Muscle layer of duodenum (tissue), 2 donors: ENCODE data around the gene PPP6R3.

Experiments used
- H3K27ac ChIP-seq: one replicate; pipeline ENCODE4 v1.7.0; 2013; ENCODE audit warnings: mild to moderate bottlenecking, low read length
- H3K27me3 ChIP-seq: one replicate; pipeline ENCODE4 v1.7.0; 2013; ENCODE audit warnings: low read depth, mild to moderate bottlenecking, control low read depth, low read length
- H3K36me3 ChIP-seq, 2 donors: one replicate each; pipeline ENCODE4 v1.7.0; 2013; ENCODE audit warnings: low read length in 2 of 2, control low read depth in 1 of 2, mild to moderate bottlenecking in 1 of 2; ENCODE audit not compliant: insufficient read depth in 2 of 2, control insufficient read depth in 1 of 2
- H3K4me1 ChIP-seq, 2 donors: one replicate each; pipeline ENCODE4 v1.7.0; 2013; ENCODE audit warnings: low read length in 2 of 2, mild to moderate bottlenecking in 2 of 2, control low read depth in 1 of 2, moderate library complexity in 1 of 2; ENCODE audit not compliant: insufficient read depth in 2 of 2, control insufficient read depth in 1 of 2
- H3K4me3 ChIP-seq, 2 donors: one replicate each; pipeline ENCODE4 v1.7.0; 2013; ENCODE audit warnings: low read length in 2 of 2, low read depth in 1 of 2, mild to moderate bottlenecking in 1 of 2
- H3K9me3 ChIP-seq, 2 donors: one replicate each; pipeline ENCODE4 v1.7.0; 2013; ENCODE audit warnings: low read length in 2 of 2, control low read depth in 1 of 2, mild to moderate bottlenecking in 1 of 2; ENCODE audit not compliant: control insufficient read depth in 1 of 2
- donor health status: healthy.

The PPP6R3 gene

GRCh38 chr11:68498903-68499883, 38.6 kb downstream of the PPP6R3 start:
- Histone ChIP-seq H3K4me1 (peaks cover 22 to 57% of the 10 kb centered on the region in 2 donors), H3K4me3 (no peak overlapping the region), H3K36me3 (no peaks in the 10 kb centered on the region), H3K27ac (no peak overlapping the region), H3K9me3 (no peaks in the 10 kb centered on the region), H3K27me3 (no peaks in the 10 kb centered on the region)

- Histone ChIP-seq H3K27ac (no peak overlapping the region), H3K4me3 (no peak overlapping the region), H3K9me3 (no peaks in the 10 kb centered on the region), H3K4me1 (peaks cover 29 to 66% of the 10 kb centered on the region in 2 donors), H3K27me3 (no peaks in the 10 kb centered on the region), H3K36me3 (no peaks in the 10 kb centered on the region)
These were observed 39.7 kb downstream of the PPP6R3 start for GRCh38 chr11:68500206-68500605.

- no peaks in the 10 kb centered on the region for H3K36me3 ChIP-seq
- peaks cover 29 to 81% of the 10 kb centered on the region in 2 donors for H3K4me1 ChIP-seq
- no peak overlapping the region for H3K27ac ChIP-seq
- no peaks in the 10 kb centered on the region for H3K27me3 ChIP-seq
- no peak overlapping the region for H3K4me3 ChIP-seq
- no peaks in the 10 kb centered on the region for H3K9me3 ChIP-seq
These were observed 41.3 kb downstream of the PPP6R3 start for GRCh38 chr11:68501813-68502212.

- Histone ChIP-seq H3K4me3 (no peak overlapping the region), H3K27me3 (no peaks in the 10 kb centered on the region), H3K9me3 (no peaks in the 10 kb centered on the region), H3K36me3 (no peaks in the 10 kb centered on the region), H3K4me1 (peaks cover 24 to 85% of the 10 kb centered on the region in 2 donors), H3K27ac (no peak overlapping the region)
These were observed 42.7 kb downstream of the PPP6R3 start for GRCh38 chr11:68503251-68503687.

GRCh38 chr11:68503792-68504191, 43.2 kb downstream of the PPP6R3 start:
- Histone ChIP-seq H3K4me1 (peaks cover 21 to 85% of the 10 kb centered on the region in 2 donors), H3K27me3 (no peaks in the 10 kb centered on the region), H3K4me3 (no peak overlapping the region), H3K36me3 (no peaks in the 10 kb centered on the region), H3K27ac (no peak overlapping the region), H3K9me3 (no peaks in the 10 kb centered on the region)

GRCh38 chr11:68504432-68505066, 44.0 kb downstream of the PPP6R3 start:
- Histone ChIP-seq H3K27ac (no peak overlapping the region), H3K4me1 (peaks cover 17 to 85% of the 10 kb centered on the region in 2 donors), H3K36me3 (no peaks in the 10 kb centered on the region), H3K4me3 (no peak overlapping the region), H3K9me3 (no peaks in the 10 kb centered on the region), H3K27me3 (no peaks in the 10 kb centered on the region)

- H3K4me1 ChIP-seq: peaks cover 17 to 83% of the 10 kb centered on the region in 2 donors
- H3K4me3 ChIP-seq: no peak overlapping the region
- no peaks in the 10 kb centered on the region for H3K36me3 ChIP-seq
- no peaks in the 10 kb centered on the region for H3K27me3 ChIP-seq
- H3K9me3 ChIP-seq: no peaks in the 10 kb centered on the region
- H3K27ac ChIP-seq: no peak overlapping the region
These were observed 45.0 kb downstream of the PPP6R3 start for GRCh38 chr11:68505596-68505995.

- peaks cover 17 to 82% of the 10 kb centered on the region in 2 donors for H3K4me1 ChIP-seq
These were observed 46.4 kb downstream of the PPP6R3 start for GRCh38 chr11:68506908-68507307.

GRCh38 chr11:68508425-68508824, 47.9 kb downstream of the PPP6R3 start:
- no peak overlapping the region for H3K4me3 ChIP-seq
- no peaks in the 10 kb centered on the region for H3K36me3 ChIP-seq
- H3K9me3 ChIP-seq: no peaks in the 10 kb centered on the region
- H3K27ac ChIP-seq: no peak overlapping the region
- peaks cover 13 to 76% of the 10 kb centered on the region in 2 donors for H3K4me1 ChIP-seq
- no peaks in the 10 kb centered on the region for H3K27me3 ChIP-seq

More at GRCh38 chr11:68506908-68507307, 46.4 kb downstream of the PPP6R3 start:
- Histone ChIP-seq H3K4me3 (no peak overlapping the region), H3K36me3 (no peaks in the 10 kb centered on the region), H3K27ac (no peak overlapping the region), H3K9me3 (no peaks in the 10 kb centered on the region), H3K27me3 (no peaks in the 10 kb centered on the region)

- peaks cover 12 to 69% of the 10 kb centered on the region in 2 donors for H3K4me1 ChIP-seq
- H3K36me3 ChIP-seq: no peaks in the 10 kb centered on the region
These were observed 48.5 kb downstream of the PPP6R3 start for GRCh38 chr11:68509066-68509465.

GRCh38 chr11:68513930-68514487, 53.5 kb downstream of the PPP6R3 start:
- no peak overlapping the region for H3K27ac ChIP-seq
- H3K4me3 ChIP-seq: no peak overlapping the region
- H3K4me1 ChIP-seq: peaks cover under 1 to 30% of the 10 kb centered on the region in 2 donors
- H3K36me3 ChIP-seq: peaks cover 0 to 6% of the 10 kb centered on the region in 2 donors
- no peaks in the 10 kb centered on the region for H3K9me3 ChIP-seq
- H3K27me3 ChIP-seq: no peaks in the 10 kb centered on the region

More at GRCh38 chr11:68509066-68509465, 48.5 kb downstream of the PPP6R3 start:
- Histone ChIP-seq H3K27me3 (no peaks in the 10 kb centered on the region), H3K9me3 (no peaks in the 10 kb centered on the region), H3K27ac (no peak overlapping the region), H3K4me3 (no peak overlapping the region)
